ENCODE results near the gene PODXL. TPM values are rescaled to one million over a fixed set of nuclear protein-coding genes. Genes with fewer than 3 reads are reported as not detected.

PODXL gene
- total RNA-seq, 1 experiment from 2014 or later: 37.5 TPM

GRCh38 chr7:131533566-131534561 is 22.6 kb downstream of the PODXL start:
- Histone ChIP-seq H3K4me2 (ENCODE audit: low read length) (no peak overlapping the region), H4K20me1 (ENCODE audit: insufficient read depth) (no peaks in the 10 kb centered on the region), H3K4me1 (ENCODE audit: control insufficient read depth in 1 of 2, insufficient read depth in 2 of 2, low read length in 2 of 2) (peaks cover 27 to 28% of the 10 kb centered on the region in 2 experiments), H3K9me2 (ENCODE audit: insufficient read depth) (no peaks in the 10 kb centered on the region), H3K27ac (ENCODE audit: low read depth, low read length) (no peak overlapping the region), H3K9me3 (ENCODE audit: control insufficient read depth in 1 of 2, insufficient read depth in 1 of 2, low read depth in 1 of 2, low read length in 2 of 2) (no peaks in the 10 kb centered on the region), H3K36me3 (ENCODE audit: control insufficient read depth in 1 of 2, insufficient read depth in 2 of 2, low read length in 2 of 2) (no peaks in the 10 kb centered on the region), H3K27me3 (ENCODE audit: insufficient read depth, low read length) (no peaks in the 10 kb centered on the region), H3K9ac (ENCODE audit: low read length) (no peak overlapping the region), H3K79me2 (ENCODE audit: insufficient read depth, low read length) (peaks cover 6% of the 10 kb centered on the region; the same call in 1 of the 2 replicates), H3K4me3 (replicated peaks in 1 of 2; ENCODE audit: low read depth in 1 of 2, low read length in 2 of 2) (no peak overlapping the region), H2AFZ (ENCODE audit: low read depth, low read length, poor library complexity, severe bottlenecking) (no peak overlapping the region)
- TF ChIP-seq ELF1 (IDR thresholded peaks at IDR 0.05; ENCODE audit: borderline replicate concordance, low read depth) (no peak), MAX (IDR thresholded peaks at IDR 0.05) (no peak), ZNF274 (IDR thresholded peaks at IDR 0.05; ENCODE audit: low read depth, low read length) (no peak)
- no peak for DNase-seq (ENCODE audit: low read depth, low spot score)
- POLR2A ChIA-PET: interaction anchor here (1.4 kb wide), 1 partner anchor 8 kb away, joined by 3 read pairs; no protein-coding TSS in a partner anchor
- intact Hi-C loops (cut with micrococcal nuclease): no loop called here
- BruUV-seq (replicated peaks): no TSS peak
- CTCF ChIA-PET: interaction anchor here (1.1 kb wide), 1 partner anchor 14 kb away, joined by 3 read pairs; no protein-coding TSS in a partner anchor
- RAD21 ChIA-PET (ENCODE audit: low non-redundant PET in 1 of 2, low total read pairs in 2 of 2, uncharacterized antibody in 2 of 2, unreplicated experiment in 2 of 2): no interaction called here
- ATAC-seq: no peak

- Histone ChIP-seq H3K9ac (ENCODE audit: low read length) (no peak overlapping the region), H3K4me2 (ENCODE audit: low read length) (no peak overlapping the region), H3K27ac (ENCODE audit: low read depth, low read length) (no peak overlapping the region), H3K27me3 (ENCODE audit: insufficient read depth, low read length) (no peaks in the 10 kb centered on the region), H3K9me2 (ENCODE audit: insufficient read depth) (no peaks in the 10 kb centered on the region), H3K9me3 (ENCODE audit: control insufficient read depth in 1 of 2, insufficient read depth in 1 of 2, low read depth in 1 of 2, low read length in 2 of 2) (no peaks in the 10 kb centered on the region), H3K36me3 (ENCODE audit: control insufficient read depth in 1 of 2, insufficient read depth in 2 of 2, low read length in 2 of 2) (no peaks in the 10 kb centered on the region), H3K79me2 (ENCODE audit: insufficient read depth, low read length) (peaks cover 9% of the 10 kb centered on the region; the same call in 1 of the 2 replicates), H3K4me1 (ENCODE audit: control insufficient read depth in 1 of 2, insufficient read depth in 2 of 2, low read length in 2 of 2) (peaks cover 20 to 21% of the 10 kb centered on the region in 2 experiments), H4K20me1 (ENCODE audit: insufficient read depth) (no peaks in the 10 kb centered on the region), H2AFZ (ENCODE audit: low read depth, low read length, poor library complexity, severe bottlenecking) (no peak overlapping the region), H3K4me3 (replicated peaks in 1 of 2; ENCODE audit: low read depth in 1 of 2, low read length in 2 of 2) (no peak overlapping the region)
- no TSS peak for BruUV-seq (replicated peaks)
- CTCF ChIA-PET: no interaction called here
- POLR2A ChIA-PET: no interaction called here
- intact Hi-C loops (cut with micrococcal nuclease): no loop called here
- RAD21 ChIA-PET (ENCODE audit: low non-redundant PET in 1 of 2, low total read pairs in 2 of 2, uncharacterized antibody in 2 of 2, unreplicated experiment in 2 of 2): no interaction called here
- DNase-seq (ENCODE audit: low read depth, low spot score) (no peak), ATAC-seq (no peak)
- TF ChIP-seq ZNF274 (IDR thresholded peaks at IDR 0.05; ENCODE audit: low read depth, low read length) (no peak), FOSL1 (IDR thresholded peaks at IDR 0.05; ENCODE audit: low read depth) (no peak), CEBPB (IDR thresholded peaks at IDR 0.05; ENCODE audit: low read depth) (no peak), RAD21 (IDR thresholded peaks at IDR 0.05; ENCODE audit: low read depth) (no peak), CTCF (IDR thresholded peaks at IDR 0.05 in 2 of 3, conservative IDR thresholded peaks at IDR 0.05 in 1 of 3; ENCODE audit: borderline replicate concordance in 1 of 3, insufficient read depth in 1 of 3, low read depth in 2 of 3, low read length in 2 of 3) (no peak), YY1 (IDR thresholded peaks at IDR 0.05; ENCODE audit: extremely low read depth, insufficient replicate concordance, low read depth, low read length) (no peak), ZBTB33 (IDR thresholded peaks at IDR 0.05; ENCODE audit: extremely low read depth, insufficient replicate concordance, low read length) (no peak), TCF7L2 (IDR thresholded peaks at IDR 0.05; ENCODE audit: borderline replicate concordance, extremely low read depth, insufficient read depth, insufficient read length) (no peak), CBX3 (IDR thresholded peaks at IDR 0.05; ENCODE audit: low read depth) (no peak), ELF1 (IDR thresholded peaks at IDR 0.05; ENCODE audit: borderline replicate concordance, low read depth) (no peak), EZH2phosphoT487 (IDR thresholded peaks at IDR 0.05; ENCODE audit: borderline replicate concordance) (no peak), SIN3A (IDR thresholded peaks at IDR 0.05; ENCODE audit: low read depth) (no peak), SRF (IDR thresholded peaks at IDR 0.05; ENCODE audit: low read depth) (no peak)
Measured at GRCh38 chr7:131533151-131533559, 23.3 kb downstream of the PODXL start.

All from HCT116 (cell line).